HFFc6 (cell line): Measurements from ENCODE around the gene TDRD1. TPM values are rescaled to one million over a fixed set of nuclear protein-coding genes. Genes with fewer than 3 reads are reported as not detected.
A peak's percentile ranks its signal among the peaks of the same experiment; 100 is the strongest.

Source experiments
- DNase-seq: peaks from one replicate; pipeline ENCODE4 v3.0.0-alpha.2; 2018
- H3K27ac Mint-ChIP-seq: 2 replicates; pipeline ENCODE4 v1.8.0; 2020; ENCODE audit warnings: mild to moderate bottlenecking, mixed read lengths
- H3K27me3 Mint-ChIP-seq: 2 replicates; pipeline ENCODE4 v1.8.0; 2021; ENCODE audit warnings: mild to moderate bottlenecking, moderate library complexity, mixed read lengths; ENCODE audit not compliant: insufficient read depth
- H3K36me3 Mint-ChIP-seq: 2 replicates; pipeline ENCODE4 v1.8.0; 2021; ENCODE audit warnings: low read depth, mixed read lengths
- H3K4me1 Mint-ChIP-seq: 2 replicates; pipeline ENCODE4 v1.8.0; 2020; ENCODE audit warnings: low read depth, mixed read lengths
- H3K4me3 Mint-ChIP-seq: 2 replicates; pipeline ENCODE4 v1.8.0; 2020; ENCODE audit warnings: mild to moderate bottlenecking, moderate library complexity, mixed read lengths
- H3K9me3 Mint-ChIP-seq: 2 replicates; pipeline ENCODE4 v1.8.0; 2020; ENCODE audit warnings: mild to moderate bottlenecking, mixed read lengths
- CTCF ChIP-seq: fragments of 200-600 bp; sonication (generic); IDR thresholded peaks from 2 replicates; pipeline ENCODE4 v1.5.0; 2021; ENCODE audit warnings: antibody characterized with exemption, mild to moderate bottlenecking
- total RNA-seq, 6 experiments: library from RNA; stranded (reverse); fragmentation: NEBNext Ultra II Directional; extraction: Animal tissue kit (Norgen Biotek cat#: 25700); gene quantifications; 2 replicates in 1 of 6; 3 replicates in 5 of 6; pipeline ENCODE4 v1.2.3, GENCODE V29; 2021

TDRD1 gene
- total RNA-seq, 6 experiments from 2014 or later, result not detected

- TF ChIP-seq CTCF, result no peak
- peaks cover 5% of the 10 kb centered on the region for H3K27me3 Mint-ChIP-seq
- H3K4me1 Mint-ChIP-seq, result peaks cover 57% of the 10 kb centered on the region
- H3K4me3 Mint-ChIP-seq, result no peak overlapping the region
- no peaks in the 10 kb centered on the region for H3K36me3 Mint-ChIP-seq
- DNase-seq, result no peak
- H3K27ac Mint-ChIP-seq, result peak overlapping the region; percentile 20; the same call in 1 of the 2 replicates
- peaks cover 8% of the 10 kb centered on the region for H3K9me3 Mint-ChIP-seq
Observed at GRCh38 chr10:114257498-114257897, 78.3 kb downstream of the TDRD1 start.

GRCh38 chr10:114258274-114258840 lies 79.2 kb downstream of the TDRD1 start:
- peaks cover 57% of the 10 kb centered on the region for H3K4me1 Mint-ChIP-seq

GRCh38 chr10:114259824-114260223 lies 80.7 kb downstream of the TDRD1 start:
- TF ChIP-seq CTCF, result no peak
- no peaks in the 10 kb centered on the region for H3K36me3 Mint-ChIP-seq
- peaks cover 2% of the 10 kb centered on the region; the same call in 1 of the 2 replicates for H3K27me3 Mint-ChIP-seq
- H3K9me3 Mint-ChIP-seq, result no peaks in the 10 kb centered on the region
- peaks cover 58% of the 10 kb centered on the region for H3K4me1 Mint-ChIP-seq
- peak overlapping the region; percentile 48; the same call in 1 of the 2 replicates for H3K4me3 Mint-ChIP-seq
- H3K27ac Mint-ChIP-seq, result peak overlapping the region; percentile 32; the same call in 1 of the 2 replicates
- DNase-seq, result peak; percentile 15

More at GRCh38 chr10:114258274-114258840, 79.2 kb downstream of the TDRD1 start:
- TF ChIP-seq CTCF, result no peak
- Mint-ChIP-seq H3K27ac (no peak overlapping the region), H3K36me3 (no peaks in the 10 kb centered on the region), H3K4me3 (no peak overlapping the region), H3K27me3 (peaks cover 5% of the 10 kb centered on the region; the same call in 1 of the 2 replicates), H3K9me3 (peaks cover 6% of the 10 kb centered on the region)
- DNase-seq, result no peak

- Mint-ChIP-seq H3K4me3 (0 out of 2 replicates have a peak overlapping the region, but pooled peaks have one; percentile 48), H3K4me1 (peaks cover 64% of the 10 kb centered on the region), H3K27ac (peak overlapping the region; percentile 64; the same call in 1 of the 2 replicates), H3K9me3 (no peaks in the 10 kb centered on the region), H3K36me3 (no peaks in the 10 kb centered on the region), H3K27me3 (peaks cover 2% of the 10 kb centered on the region; the same call in 1 of the 2 replicates)
- no peak for TF ChIP-seq CTCF
- no peak for DNase-seq
Observed at GRCh38 chr10:114260366-114260765, 81.2 kb downstream of the TDRD1 start.

- Mint-ChIP-seq H3K9me3 (no peaks in the 10 kb centered on the region), H3K27ac (peak overlapping the region; percentile 64; the same call in 1 of the 2 replicates), H3K4me1 (peaks cover 67% of the 10 kb centered on the region), H3K4me3 (no peak overlapping the region; the same call in 1 of the 2 replicates), H3K27me3 (peaks cover 2% of the 10 kb centered on the region; the same call in 1 of the 2 replicates), H3K36me3 (no peaks in the 10 kb centered on the region)
- TF ChIP-seq CTCF, result no peak
- peak; percentile 60 for DNase-seq
Observed at GRCh38 chr10:114261076-114261475, 81.9 kb downstream of the TDRD1 start.
